HCT116 (cell line): ENCODE results near the gene IFI35.
"Not testable (repeated sequence)": the region's sequence is repeated elsewhere in the genome, so short reads cannot be mapped to it uniquely, and the experiment has no call there.

Experiments used
- CEBPB ChIP-seq: IDR thresholded peaks from 2 replicates; pipeline ENCODE4 v1.6.1; 2012; ENCODE audit warnings: low read depth
- CTCF ChIP-seq, 3 experiments: fragments of 200-600 bp in 1 of 3; sonication (generic) in 1 of 3; IDR thresholded peaks in 2 of 3; conservative IDR thresholded peaks in 1 of 3; 2 replicates each; pipeline ENCODE4 v1.5.1; 2012 to 2017; ENCODE audit warnings: low read depth in 2 of 3, low read length in 2 of 3, antibody characterized with exemption in 1 of 3, borderline replicate concordance in 1 of 3, control low read depth in 1 of 3, mild to moderate bottlenecking in 1 of 3, mixed read lengths in 1 of 3, mixed run types in 1 of 3, moderate library complexity in 1 of 3; ENCODE audit not compliant: insufficient read depth in 1 of 3
- EZH2 ChIP-seq: fragments of 200-600 bp; sonication (generic); IDR thresholded peaks from 2 replicates; pipeline ENCODE4 v1.6.1; 2017; ENCODE audit warnings: antibody characterized with exemption, mixed run types
- EZH2phosphoT487 ChIP-seq: fragments of 200-600 bp; IDR thresholded peaks from 2 replicates; pipeline ENCODE4 v1.6.1; 2018; ENCODE audit warnings: antibody characterized with exemption, borderline replicate concordance
- POLR2A ChIP-seq: IDR thresholded peaks from 2 replicates; pipeline ENCODE4 v1.7.0; 2011; ENCODE audit warnings: borderline replicate concordance; ENCODE audit not compliant: insufficient read depth, insufficient read length; ENCODE audit errors: extremely low read depth
- POLR2AphosphoS5 ChIP-seq: IDR thresholded peaks from 2 replicates; pipeline ENCODE4 v1.6.1; 2011; ENCODE audit warnings: mild to moderate bottlenecking, low read depth, low read length, moderate library complexity
- RAD21 ChIP-seq: IDR thresholded peaks from 2 replicates; pipeline ENCODE4 v1.6.1; 2012; ENCODE audit warnings: low read depth, mild to moderate bottlenecking
- REST ChIP-seq: IDR thresholded peaks from 2 replicates; pipeline ENCODE4 v1.6.1; 2012; ENCODE audit warnings: low read depth
- SP1 ChIP-seq: IDR thresholded peaks from 2 replicates; pipeline ENCODE4 v1.6.1; 2012; ENCODE audit warnings: low read depth
- SRF ChIP-seq: IDR thresholded peaks from 2 replicates; pipeline ENCODE4 v1.6.1; 2012; ENCODE audit warnings: low read depth
- TCF7L2 ChIP-seq: IDR thresholded peaks from 2 replicates; pipeline ENCODE4 v1.7.0; 2011; ENCODE audit warnings: borderline replicate concordance, inconsistent platforms; ENCODE audit not compliant: insufficient read depth, insufficient read length; ENCODE audit errors: extremely low read depth
- YY1 ChIP-seq: IDR thresholded peaks from 2 replicates; pipeline ENCODE4 v1.6.1; 2011; ENCODE audit warnings: low read length, low read depth, moderate library complexity, mild to moderate bottlenecking; ENCODE audit not compliant: insufficient replicate concordance; ENCODE audit errors: extremely low read depth
- ZBTB33 ChIP-seq: IDR thresholded peaks from 2 replicates; pipeline ENCODE4 v1.6.1; 2011; ENCODE audit warnings: mild to moderate bottlenecking, low read length, moderate library complexity; ENCODE audit not compliant: insufficient replicate concordance; ENCODE audit errors: extremely low read depth
- ZNF274 ChIP-seq: fragments of 200-500 bp; sonication (Bioruptor generic); IDR thresholded peaks from 2 replicates; pipeline ENCODE4 v1.6.1; 2014; ENCODE audit warnings: mild to moderate bottlenecking, low read depth, low read length, inconsistent platforms

GRCh38 chr17:43000894-43001293 is 5.7 kb upstream of the IFI35 start:
- not testable (repeated sequence) for TF ChIP-seq SRF; CTCF (IDR thresholded peaks at IDR 0.05 in 2 of 3, conservative IDR thresholded peaks at IDR 0.05 in 1 of 3; ENCODE audit: borderline replicate concordance in 1 of 3, insufficient read depth in 1 of 3, low read depth in 2 of 3, low read length in 2 of 3); POLR2A; TCF7L2; ZBTB33; ZNF274; CEBPB; EZH2; SP1; EZH2phosphoT487; REST; YY1; RAD21; POLR2AphosphoS5
